ENCODE results near the gene SMARCA5. TPM values are rescaled to one million over a fixed set of nuclear protein-coding genes. Genes with fewer than 3 reads are reported as not detected.

Gene SMARCA5
- polyA plus RNA-seq, 1 of the 3 experiments (the other 2 are of a cell fraction) = 7.5 TPM

GRCh38 chr4:143514497-143514896, 995 bp downstream of the SMARCA5 start:
- H3K27me3 ChIP-seq (ENCODE audit: insufficient read depth) = no peaks in the 10 kb centered on the region
- peaks cover 29 to 35% of the 10 kb centered on the region in 2 experiments for H3K36me3 ChIP-seq (replicated peaks in 1 of 2; ENCODE audit: control insufficient read depth in 1 of 2, insufficient read depth in 2 of 2, low read length in 1 of 2)
- peaks cover 0 to 9% of the 10 kb centered on the region in 2 experiments; a peak in 2 of 4 replicates for H3K4me1 ChIP-seq (ENCODE audit: control insufficient read depth in 1 of 2, insufficient read depth in 2 of 2, low read depth in 1 of 2, low read length in 1 of 2)
- peaks cover 48% of the 10 kb centered on the region for H4K20me1 ChIP-seq (ENCODE audit: insufficient read depth)
- ChIA-PET CTCF (no interaction called here), POLR2A (interaction anchor here (1.5 kb wide), 1 partner anchor 177 kb away, joined by 6 read pairs; the partner anchor contains the start of gene GAB1)
- peak; percentile 49 for DNase-seq
- H3K79me2 ChIP-seq (ENCODE audit: insufficient read depth) = peaks cover 59% of the 10 kb centered on the region
- TF ChIP-seq TAF1 (IDR thresholded peaks at IDR 0.05; ENCODE audit: borderline replicate concordance, low read depth, low read length) (peak; percentile 48; the same call in 1 of the 2 replicates), YY1 (IDR thresholded peaks at IDR 0.05; ENCODE audit: low read depth) (peak; percentile 52; the same call in 1 of the 2 replicates), RXRA (IDR thresholded peaks at IDR 0.05; ENCODE audit: borderline replicate concordance, low read depth) (no peak)
- H3K4me3 ChIP-seq (ENCODE audit: low read depth in 2 of 2, low read length in 1 of 2) = peak overlapping the region; percentile 79 to 96
- peak overlapping the region; percentile 95 to 96 for H3K27ac ChIP-seq (ENCODE audit: low read depth in 2 of 2, low read length in 1 of 2)
- peak overlapping the region; percentile 36; the same call in 1 of the 2 replicates for H2AFZ ChIP-seq (ENCODE audit: low read depth)
- under 1% methylated on average over 17 of the region's 18 CpGs for WGBS (ENCODE audit: low lambda C conversion rate)
- H3K4me2 ChIP-seq = peak overlapping the region; percentile 84
- peaks cover 14% of the 10 kb centered on the region for H3F3A ChIP-seq (replicated peaks; ENCODE audit: insufficient read depth)
- H3K9ac ChIP-seq = peak overlapping the region; percentile 88
- no peaks in the 10 kb centered on the region for H3K9me2 ChIP-seq
- H3K9me3 ChIP-seq = no peaks in the 10 kb centered on the region

GRCh38 chr4:143514901-143515300, 1.4 kb downstream of the SMARCA5 start:
- Histone ChIP-seq H3K9me2 (no peaks in the 10 kb centered on the region), H4K20me1 (ENCODE audit: insufficient read depth) (peaks cover 52% of the 10 kb centered on the region), H2AFZ (ENCODE audit: low read depth) (peak overlapping the region; percentile 36; the same call in 1 of the 2 replicates), H3K27ac (ENCODE audit: low read depth in 2 of 2, low read length in 1 of 2) (peak overlapping the region; percentile 95 to 96), H3K4me1 (ENCODE audit: control insufficient read depth in 1 of 2, insufficient read depth in 2 of 2, low read depth in 1 of 2, low read length in 1 of 2) (peaks cover 0 to 12% of the 10 kb centered on the region in 2 experiments; a peak in 2 of 4 replicates), H3F3A (replicated peaks; ENCODE audit: insufficient read depth) (peaks cover 14% of the 10 kb centered on the region), H3K79me2 (ENCODE audit: insufficient read depth) (peaks cover 63% of the 10 kb centered on the region), H3K36me3 (replicated peaks in 1 of 2; ENCODE audit: control insufficient read depth in 1 of 2, insufficient read depth in 2 of 2, low read length in 1 of 2) (peaks cover 33 to 39% of the 10 kb centered on the region in 2 experiments), H3K4me2 (peak overlapping the region; percentile 84), H3K9ac (peak overlapping the region; percentile 88), H3K4me3 (ENCODE audit: low read depth in 2 of 2, low read length in 1 of 2) (peak overlapping the region; percentile 79 to 96), H3K9me3 (no peaks in the 10 kb centered on the region), H3K27me3 (ENCODE audit: insufficient read depth) (no peaks in the 10 kb centered on the region)
- CTCF ChIA-PET = no interaction called here
- WGBS (ENCODE audit: low lambda C conversion rate) = 2% methylated on average over 5 of the region's 5 CpGs
- DNase-seq = no peak
- POLR2A ChIA-PET = interaction anchor here (1.5 kb wide), 1 partner anchor 178 kb away, joined by 6 read pairs; the partner anchor contains the start of gene GAB1
- TF ChIP-seq GABPA (IDR thresholded peaks at IDR 0.05; ENCODE audit: low read depth) (no peak), YY1 (IDR thresholded peaks at IDR 0.05; ENCODE audit: low read depth) (no peak), MAX (IDR thresholded peaks at IDR 0.05; ENCODE audit: low read depth) (no peak), RFX5 (IDR thresholded peaks at IDR 0.05; ENCODE audit: low read length) (no peak), PBX3 (IDR thresholded peaks at IDR 0.05) (no peak), NFIC (IDR thresholded peaks at IDR 0.05; ENCODE audit: borderline replicate concordance) (no peak), TCF12 (IDR thresholded peaks at IDR 0.05) (no peak), ZBTB33 (IDR thresholded peaks at IDR 0.05; ENCODE audit: borderline replicate concordance, low read depth) (no peak), CTCF (IDR thresholded peaks at IDR 0.05) (no peak), TEAD4 (IDR thresholded peaks at IDR 0.05; ENCODE audit: borderline replicate concordance, insufficient read depth) (no peak), FOXM1 (IDR thresholded peaks at IDR 0.05; ENCODE audit: low read depth) (no peak), RXRA (IDR thresholded peaks at IDR 0.05; ENCODE audit: borderline replicate concordance, low read depth) (no peak), JUND (IDR thresholded peaks at IDR 0.05) (no peak), FOXJ3 (CRISPR knock-in tag; IDR thresholded peaks at IDR 0.05) (no peak), REST (IDR thresholded peaks at IDR 0.05; ENCODE audit: low read depth, low read length) (no peak), MXI1 (IDR thresholded peaks at IDR 0.05; ENCODE audit: low read depth, low read length) (no peak), GATA2 (CRISPR knock-in tag; IDR thresholded peaks at IDR 0.05) (no peak), ELF1 (IDR thresholded peaks at IDR 0.05) (no peak), MEF2A (IDR thresholded peaks at IDR 0.05; ENCODE audit: borderline replicate concordance, low read depth) (no peak)
